GM18502 (cell line): ENCODE results near the gene MYO1F.
"Not testable (repeated sequence)": the region's sequence is repeated elsewhere in the genome, so short reads cannot be mapped to it uniquely, and the experiment has no call there.

Source experiments
- ATAC-seq: cut with Tn5 transposase; IDR thresholded peaks from one replicate; pipeline ENCODE4 v1.9.1; 2021; ENCODE audit warnings: mild to moderate bottlenecking; ENCODE audit not compliant: unreplicated experiment, poor library complexity

Gene MYO1F

DNA sequence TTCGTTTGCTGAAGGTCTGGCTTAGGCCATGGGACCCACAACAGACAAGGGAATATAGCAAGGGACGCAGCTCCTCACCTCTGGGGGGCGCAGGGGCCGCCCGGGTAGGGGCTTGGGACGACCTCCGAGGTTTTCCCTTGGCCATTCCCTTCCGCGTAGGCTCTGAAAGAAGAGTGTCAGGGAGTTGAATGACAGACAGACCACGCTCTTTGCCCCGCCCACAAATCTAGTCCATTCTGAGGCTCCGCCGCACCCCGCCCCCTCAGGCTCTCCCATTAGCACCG is 51.9 kb downstream of the MYO1F start:
- ATAC-seq: no peak

DNA sequence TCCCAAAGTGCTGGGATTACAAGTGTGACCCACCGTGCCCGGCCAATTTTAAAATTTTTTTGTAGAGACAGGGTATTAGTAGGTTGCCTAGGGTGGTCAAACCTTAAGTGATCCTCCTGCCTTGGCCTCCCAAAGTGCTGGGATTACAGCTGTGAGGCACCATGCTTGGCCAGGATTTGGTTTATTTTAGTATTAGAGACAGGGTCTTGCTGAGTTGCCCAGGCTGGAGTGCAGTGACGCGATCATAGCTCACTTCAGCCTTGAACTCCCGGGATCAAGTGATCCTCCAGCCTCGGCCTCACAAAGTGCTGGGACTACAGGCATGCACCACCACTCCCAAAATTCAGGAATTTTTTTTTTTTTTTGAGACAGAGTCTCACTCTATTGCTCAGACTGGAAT is 57.9 kb downstream of the MYO1F start:
- ATAC-seq: no peak

DNA sequence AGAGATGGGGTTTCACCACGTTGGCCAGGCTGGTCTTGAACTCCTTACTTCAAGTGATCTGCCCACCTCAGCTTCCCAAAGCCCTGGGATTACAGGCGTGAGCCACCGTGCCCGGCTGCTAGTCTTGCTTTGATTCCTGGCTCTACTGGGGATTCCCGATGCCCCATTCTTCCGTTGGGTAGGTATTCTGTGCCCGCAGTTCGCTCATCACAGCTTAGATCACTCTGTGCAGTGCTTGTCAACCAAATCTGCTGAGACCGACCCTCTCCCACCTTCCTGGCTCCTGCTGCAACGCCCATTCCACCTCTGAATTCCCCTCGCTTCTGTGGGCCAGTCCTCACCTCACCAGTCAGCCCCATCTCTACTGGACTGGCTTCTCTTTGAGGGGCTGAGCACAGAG is 58.7 kb downstream of the MYO1F start:
- no peak for ATAC-seq

DNA sequence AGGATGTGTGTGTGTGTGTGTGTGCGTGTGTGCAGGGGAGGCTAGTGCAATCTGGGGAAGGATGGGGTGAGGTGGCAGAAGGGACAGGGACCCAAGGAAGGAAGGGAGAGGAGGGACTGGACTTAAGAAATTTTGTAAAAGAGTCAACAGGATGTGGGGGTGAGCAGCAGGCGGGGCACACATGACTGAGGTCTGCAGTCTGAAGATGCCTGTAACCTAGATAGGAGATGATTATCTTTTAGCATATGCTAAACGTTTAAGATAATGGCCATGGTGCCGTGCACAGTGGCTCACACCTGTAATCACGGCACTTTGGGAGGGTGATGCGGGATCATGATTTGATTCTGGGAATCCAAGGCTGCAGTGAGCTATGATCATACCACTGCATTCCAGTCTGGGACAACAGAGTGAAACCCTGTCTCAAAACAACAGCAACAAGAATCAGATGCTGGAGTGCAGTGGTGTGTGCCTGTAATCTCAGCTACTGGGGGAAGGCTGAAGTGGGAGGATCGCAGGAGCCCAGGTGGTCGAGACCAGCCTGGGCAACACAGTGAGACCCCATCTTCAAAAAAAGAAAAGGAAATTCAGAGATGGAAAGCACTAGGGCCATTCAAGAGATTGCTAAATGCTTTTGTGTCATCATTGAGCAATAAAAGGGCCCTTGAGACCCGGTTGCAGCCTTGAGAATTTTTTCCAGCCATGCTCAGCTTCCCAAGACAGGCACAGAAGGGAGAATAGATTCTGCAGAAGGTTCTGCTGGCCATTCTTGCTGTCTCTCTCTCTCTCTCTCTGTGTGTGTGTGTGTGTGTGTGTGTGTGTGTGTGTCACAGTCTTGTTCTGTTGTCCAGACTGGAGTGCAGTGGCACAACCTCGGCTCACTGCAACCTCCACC is 59.4 kb downstream of the MYO1F start:
- ATAC-seq: no peak

DNA sequence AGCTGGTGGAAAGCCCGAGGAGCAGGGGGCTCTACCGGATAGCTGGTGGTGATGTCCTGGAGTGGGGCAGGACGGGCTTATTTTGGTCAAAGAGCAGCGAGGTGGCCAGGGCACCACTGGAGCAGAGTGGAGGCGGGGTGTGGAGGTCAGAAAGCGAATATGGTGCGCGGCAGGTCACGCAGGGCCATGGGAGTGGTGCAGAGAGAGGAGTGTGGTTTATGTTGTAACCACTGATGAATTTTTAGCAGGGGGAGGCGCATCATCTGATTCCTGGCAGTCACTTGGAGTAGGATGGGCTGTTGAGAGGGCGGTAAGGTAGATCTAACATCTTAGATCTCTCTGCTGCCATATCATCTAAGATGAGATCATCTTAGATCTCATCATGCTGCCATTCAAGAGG is 61.9 kb downstream of the MYO1F start:
- no peak for ATAC-seq

DNA sequence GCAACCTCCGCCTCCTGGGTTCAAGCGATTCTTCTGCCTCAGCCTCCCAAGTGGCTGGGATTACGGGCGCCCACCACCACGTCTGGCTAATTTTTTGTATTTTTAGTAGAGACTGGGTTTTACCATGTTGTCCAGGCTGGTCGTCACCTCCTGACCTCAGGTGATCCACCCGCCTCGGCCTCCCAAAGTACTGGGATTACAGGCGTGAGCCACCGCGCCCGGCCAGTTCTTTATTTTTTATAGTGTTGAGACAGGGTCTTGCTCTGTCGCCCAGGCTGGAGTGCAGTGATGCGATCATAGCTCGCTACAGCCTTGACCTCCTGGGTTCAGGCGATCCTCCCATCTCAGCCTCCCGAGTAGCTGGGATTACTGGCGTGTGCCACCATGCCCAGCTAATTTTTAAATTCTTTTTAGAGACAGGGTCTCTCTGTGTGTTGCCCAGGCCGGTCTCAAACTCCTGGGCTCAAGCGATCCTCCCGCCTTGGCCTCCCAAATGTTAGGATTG is 62.7 kb downstream of the MYO1F start:
- not testable (repeated sequence) for ATAC-seq

DNA sequence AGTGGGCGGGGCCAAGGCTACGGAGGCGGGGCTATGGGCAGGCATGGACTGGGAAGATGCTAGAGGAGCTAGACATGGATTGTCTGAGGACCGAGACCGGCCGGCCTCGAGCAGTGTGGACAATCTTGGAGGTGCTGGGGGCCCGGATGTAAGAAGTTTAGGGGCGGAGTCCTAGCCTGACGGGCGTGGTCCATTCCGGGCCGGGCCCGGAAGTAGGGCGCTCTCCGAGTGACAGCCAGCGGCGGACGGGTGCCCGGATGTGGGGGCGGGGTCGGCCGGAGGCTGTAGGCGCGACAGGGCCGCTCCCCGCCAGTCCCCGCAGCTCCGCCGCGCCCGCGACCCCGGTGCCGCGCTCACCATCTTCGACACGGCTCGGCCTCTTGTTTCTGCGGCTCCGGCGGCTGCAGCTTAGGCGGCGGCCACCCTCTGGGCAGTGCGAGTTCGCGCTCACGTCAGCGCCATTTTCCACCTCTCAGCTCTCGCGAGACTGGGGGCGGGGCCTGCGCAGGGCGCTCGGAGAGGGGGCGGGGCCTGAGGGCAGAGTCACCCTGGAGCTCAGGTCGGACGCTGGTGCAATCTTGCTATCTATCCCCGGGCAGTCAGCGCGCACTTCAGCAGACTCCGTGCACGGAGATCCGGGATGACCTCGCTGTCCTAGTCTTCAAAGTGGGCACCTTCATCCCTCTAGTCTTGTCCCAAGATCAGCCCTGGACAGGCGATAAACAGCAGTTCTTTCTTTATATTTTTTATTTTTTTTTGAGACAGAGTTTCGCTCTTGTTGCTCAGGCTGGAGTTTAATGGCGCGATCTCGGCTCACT is 63.3 kb downstream of the MYO1F start, which contains the start of gene ZNF414:
Gene ZNF414, minus strand, starts transcription at position 481 of the 818 bp plus-strand sequence. Its CDS starts 121 bp downstream, at position 360.
- ATAC-seq: peak; percentile 90

DNA sequence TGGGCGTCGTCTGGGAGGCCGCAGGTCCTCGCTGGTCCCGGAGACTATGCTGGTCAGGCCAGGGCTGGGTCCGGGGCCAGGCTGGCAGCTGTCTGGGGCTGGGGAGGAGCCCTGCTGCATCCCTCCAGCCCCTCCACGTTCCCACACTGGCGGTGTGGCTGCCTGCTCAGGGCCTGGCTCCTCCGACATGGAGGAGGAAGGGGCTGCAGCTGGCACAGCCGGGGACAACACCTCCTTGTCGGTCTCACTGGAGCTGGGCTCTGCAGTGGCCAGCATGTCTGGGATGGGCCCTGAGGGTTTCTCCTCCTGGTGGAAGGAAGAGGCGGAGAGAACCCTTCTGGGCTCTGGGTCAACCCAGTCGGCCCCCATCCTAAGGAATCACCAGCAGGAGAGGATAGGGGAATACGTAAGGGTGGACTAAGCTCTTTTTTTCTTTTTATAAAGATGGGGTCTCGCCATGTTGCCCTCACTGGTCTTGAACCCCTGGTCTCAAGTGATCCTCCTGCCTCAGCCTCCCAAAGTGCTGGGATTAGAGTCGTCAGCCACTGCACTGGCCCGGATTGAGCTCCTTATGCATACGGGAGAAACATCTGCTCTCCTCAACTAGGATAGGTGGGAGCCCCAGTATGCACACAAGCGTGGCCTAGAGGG is 64.1 kb downstream of the MYO1F start:
- ATAC-seq: no peak

DNA sequence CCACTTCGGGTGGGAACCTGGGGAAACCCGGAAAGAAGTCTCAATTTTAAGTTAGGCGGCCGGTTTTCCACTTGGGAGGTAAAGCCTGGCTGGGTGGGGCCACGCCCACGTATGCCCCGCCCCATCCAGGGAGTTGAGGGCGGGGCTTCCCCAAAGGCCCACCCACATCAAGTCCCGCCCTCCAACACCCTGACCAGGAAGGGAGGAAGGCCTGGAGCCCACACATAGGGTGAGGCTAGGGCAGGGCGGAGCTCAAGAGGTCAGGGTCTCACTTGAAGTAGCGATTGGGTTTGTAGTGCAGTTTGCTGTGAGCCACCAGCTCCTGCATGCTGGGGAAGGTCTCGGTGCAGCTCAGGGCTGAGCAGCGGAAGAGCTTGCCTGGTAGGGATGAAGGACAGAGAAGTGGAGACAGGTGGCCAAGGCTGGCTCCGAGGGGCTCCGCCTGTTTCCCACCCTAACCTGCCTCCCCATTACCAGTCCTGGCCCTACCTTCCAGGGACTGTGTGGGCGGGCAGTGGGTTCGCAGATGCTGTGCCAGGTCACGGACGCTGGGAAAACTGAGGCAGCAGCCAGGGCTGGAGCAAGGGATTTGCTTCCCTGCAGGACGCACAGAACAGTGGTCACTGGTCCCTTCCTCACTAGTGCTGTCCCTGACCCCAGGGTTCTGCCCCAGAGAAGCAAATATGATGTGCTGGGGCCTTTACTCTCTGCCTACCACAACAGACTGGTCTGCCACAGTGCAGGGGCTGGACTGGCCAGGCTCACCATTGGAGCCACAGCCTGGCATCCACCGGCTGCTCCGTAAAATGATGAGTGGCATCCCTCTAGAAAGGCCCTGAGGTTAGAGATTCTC is 64.9 kb downstream of the MYO1F start:
- ATAC-seq: no peak

DNA sequence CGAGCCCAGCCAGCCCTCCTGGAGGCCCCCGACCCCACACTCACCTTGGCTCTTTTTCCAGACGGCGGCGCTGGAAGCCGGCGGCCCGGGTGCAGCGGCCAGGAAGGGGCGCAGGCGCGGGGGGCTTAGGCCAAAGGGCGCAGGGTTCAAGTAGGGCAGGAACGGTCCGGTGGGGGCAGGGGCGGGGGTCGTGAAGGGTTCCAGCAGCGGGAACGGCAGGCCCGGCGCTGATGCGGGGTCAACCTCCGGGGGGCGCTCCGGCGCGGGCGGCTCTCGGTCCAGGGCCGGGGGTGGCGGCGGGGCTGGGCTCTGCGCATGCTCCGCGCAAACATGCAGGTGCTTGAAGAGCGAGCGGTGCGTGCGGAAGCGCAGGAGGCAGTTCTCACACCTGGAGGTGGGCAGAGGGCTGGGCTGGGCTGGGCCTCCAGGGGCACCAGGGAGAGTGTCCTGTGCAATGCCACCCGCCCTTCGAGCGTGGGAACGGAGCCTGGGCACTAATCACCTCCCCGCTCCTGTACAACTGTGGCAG is 65.6 kb downstream of the MYO1F start:
- ATAC-seq: no peak

DNA sequence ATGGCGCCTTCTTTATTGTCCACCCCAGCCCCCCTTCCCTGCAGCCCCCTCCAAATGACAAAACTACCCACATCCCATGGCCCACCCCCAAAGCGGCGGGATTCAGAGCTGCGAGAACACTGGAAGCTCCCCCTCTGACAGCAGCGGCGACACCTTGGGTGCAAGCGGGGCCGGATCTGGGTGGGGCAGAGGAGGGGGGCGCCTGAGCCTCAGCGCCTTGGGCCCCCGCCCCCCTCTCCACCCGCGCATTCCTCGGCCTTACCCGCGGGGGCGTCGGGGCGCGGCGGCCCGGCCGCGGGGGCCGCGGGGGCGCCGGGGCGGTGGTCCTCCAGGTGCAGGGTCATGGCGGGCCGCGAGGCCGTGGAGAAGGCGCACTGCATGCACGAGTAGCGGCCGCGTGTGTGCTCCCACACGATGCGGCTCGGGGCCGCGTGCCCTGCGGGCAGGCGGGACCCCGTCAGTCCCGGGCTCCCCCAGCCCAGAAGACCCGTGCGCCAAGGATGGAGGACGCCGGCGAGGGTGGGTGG is 66.6 kb downstream of the MYO1F start:
- ATAC-seq: no peak

DNA sequence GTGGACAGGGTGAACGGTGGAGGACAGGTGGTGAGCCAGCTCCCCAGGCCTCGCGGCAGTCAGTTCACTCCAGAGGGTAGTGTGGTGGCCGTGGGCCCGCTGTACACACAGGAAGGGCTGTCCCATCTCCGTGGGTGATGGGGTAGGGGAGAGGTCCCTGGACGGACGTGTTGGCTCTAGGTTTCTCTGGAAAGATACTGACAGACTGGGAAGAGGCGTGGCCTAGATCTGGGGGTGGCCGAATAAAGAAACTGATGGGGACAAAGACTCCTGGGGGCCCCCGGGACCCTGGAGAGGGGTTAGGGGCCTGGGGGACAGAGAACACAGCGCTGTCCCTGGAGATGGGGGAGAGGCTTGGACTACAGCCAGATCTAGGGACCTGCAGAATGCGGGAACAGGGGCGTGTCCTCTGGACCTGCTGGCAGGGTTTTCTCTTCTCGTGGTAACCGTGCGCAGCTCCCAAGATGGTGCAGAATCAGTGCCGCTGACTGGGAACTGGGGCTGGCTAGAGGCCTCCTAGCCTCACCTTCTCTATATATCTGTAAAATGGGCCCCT is 70.8 kb downstream of the MYO1F start:
- no peak for ATAC-seq

DNA sequence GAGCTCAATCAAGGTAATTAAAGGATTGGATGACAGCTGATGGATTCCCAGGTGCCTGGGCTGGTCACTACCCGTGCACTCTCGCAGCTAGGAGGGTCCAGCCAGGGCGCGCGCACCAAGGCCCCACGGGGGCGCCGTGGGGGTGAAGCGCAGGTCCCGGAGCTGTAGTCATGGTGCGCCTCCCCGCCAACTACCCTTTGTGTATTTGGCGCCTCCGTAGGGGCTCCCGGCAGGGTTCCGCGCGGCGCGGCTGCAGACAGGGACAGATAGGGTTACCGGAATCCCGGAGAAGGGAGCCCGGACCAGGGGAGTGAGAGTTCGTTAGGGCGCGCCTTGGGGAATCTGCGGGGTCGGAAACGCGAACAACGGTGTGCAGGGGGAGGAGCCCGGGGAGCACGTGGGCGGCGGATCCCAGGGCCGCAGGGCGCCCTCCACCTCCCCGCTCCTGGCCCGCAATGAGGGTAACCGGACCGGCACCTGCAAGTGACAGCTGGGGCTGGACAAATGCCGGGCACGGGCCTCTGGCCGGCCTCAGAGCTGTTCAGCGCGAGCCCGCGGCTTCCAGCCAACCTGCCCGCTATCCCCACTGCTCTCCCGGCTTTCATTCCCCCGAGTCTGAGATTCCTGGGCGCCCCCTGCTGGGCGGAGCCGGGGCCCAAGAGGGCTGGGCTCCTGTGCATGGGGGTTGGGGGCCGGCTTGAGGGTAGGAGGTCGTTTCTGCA is 71.4 kb downstream of the MYO1F start:
- peak; percentile 59 for ATAC-seq

DNA sequence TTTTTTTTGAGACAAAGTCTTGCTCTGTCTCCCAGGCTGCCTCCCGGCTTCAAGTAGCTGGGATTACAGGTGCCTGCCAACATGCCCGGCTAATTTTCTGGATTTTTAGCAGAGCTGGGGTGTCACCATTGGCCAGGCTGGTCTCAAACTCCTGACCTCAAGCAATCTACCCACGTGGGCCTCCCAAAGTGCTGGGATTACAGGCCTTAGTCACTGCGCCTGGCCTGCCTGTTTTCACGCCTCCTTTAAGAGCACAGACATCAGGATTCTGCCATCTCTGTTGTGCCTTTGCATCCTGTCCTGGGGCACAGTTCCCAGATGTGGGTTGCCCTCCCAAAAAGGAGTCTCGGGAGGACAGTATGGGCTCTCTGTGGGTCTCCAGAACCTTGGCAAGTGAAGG is 72.3 kb downstream of the MYO1F start:
- no peak for ATAC-seq

DNA sequence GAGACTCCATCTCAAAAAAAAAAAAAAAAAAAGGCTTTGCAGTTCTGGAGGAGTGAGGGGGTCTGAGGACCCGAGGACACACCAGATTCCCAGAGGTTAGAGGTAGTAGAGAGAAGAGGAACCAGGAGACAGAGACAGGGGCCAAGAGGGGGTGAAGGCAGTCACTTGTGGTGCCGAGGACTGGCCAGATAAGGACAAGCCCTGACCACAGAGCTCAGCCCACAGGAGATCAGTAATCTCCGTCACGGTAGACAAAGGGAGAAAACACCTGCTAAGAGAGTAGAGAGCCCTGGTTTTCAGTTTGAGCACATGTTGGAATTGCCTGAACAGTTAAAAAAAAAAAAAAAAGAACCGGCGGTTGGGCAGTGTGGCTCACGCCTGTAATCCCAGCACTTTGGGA is 73.1 kb downstream of the MYO1F start:
- no peak for ATAC-seq

DNA sequence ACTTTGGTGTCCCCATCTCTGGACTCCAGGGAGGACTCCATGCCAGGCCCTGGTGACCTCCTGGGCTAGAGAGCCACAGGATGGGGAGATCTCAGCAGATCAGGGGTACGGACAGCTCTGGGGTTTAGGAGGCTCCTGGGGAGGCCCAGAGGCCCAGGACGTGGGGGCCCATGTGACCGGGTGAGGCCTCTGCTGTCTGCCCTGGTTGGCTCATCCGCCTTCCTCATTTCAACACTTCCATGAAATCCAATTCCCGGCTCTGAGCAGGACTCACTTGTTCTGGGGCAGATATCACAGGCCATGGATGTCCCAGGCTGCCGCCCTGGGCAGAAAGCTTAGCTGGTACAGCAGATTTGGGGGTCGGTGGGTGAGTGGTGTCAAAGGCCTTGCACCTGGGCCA is 73.7 kb downstream of the MYO1F start:
- no peak for ATAC-seq

DNA sequence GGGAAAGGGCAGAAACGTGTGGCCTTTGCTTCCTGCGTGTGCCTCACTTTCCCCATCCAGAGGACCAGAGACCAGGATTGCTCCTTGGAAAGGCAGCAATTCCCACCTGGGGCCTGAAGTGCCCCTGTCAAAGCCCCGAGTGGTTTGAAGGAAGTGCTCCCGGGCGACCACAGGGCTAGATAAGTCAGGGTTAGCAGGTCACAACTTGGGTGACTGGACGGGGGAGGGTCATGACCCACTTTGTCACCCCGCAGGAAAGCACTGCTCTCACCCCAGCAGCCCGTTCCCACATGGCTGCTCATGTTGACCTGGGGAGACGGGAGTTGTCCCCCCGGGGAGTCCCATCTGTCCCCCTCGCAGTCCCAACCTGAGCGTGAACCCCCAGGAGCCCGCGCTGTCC is 75.3 kb downstream of the MYO1F start:
- ATAC-seq: no peak

DNA sequence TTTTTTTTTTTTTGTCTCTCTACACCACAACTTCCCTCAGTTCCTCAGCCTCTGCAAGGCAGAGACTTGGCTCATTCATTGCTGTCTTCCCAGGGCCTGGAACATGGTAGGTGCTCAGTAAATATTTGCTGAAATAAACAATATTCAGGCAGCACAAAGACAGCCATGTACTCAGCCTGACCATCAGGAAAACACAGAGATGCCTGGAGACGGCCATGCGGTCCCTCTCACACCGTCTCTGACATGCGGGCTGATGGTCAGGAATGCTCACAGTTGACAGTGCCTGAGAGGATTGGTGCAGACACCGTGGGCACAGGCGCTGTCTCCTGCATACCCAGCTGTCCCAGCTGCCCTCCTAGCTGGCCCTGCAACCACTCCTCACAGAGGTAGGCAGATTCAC is 75.7 kb downstream of the MYO1F start:
- no peak for ATAC-seq

DNA sequence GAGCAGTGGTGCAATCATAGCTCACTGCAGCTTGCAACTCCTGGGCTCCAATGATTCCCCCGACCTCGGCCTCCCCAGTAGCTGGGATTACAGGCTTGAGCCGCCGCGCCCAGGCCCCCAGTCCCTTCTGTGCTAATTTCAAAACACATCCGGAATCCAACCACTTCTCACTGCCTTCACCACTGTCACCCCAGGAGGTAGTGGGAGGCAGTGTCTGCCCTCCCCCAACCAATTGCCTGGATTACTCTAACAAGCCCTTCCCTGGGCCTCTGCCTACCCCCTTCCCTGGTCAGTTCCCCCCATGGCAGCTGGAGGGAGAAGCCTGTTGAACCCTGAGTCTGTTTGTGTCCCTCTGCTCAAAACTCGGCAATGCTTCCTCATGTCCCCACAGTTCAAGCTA is 77.1 kb downstream of the MYO1F start:
- no peak for ATAC-seq
